HG02943 (cell line): Measurements from ENCODE around the gene LINGO1.

Experiments
- ATAC-seq: cut with Tn5 transposase; IDR thresholded peaks from one replicate; pipeline ENCODE4 v1.9.1; 2021; ENCODE audit warnings: mild to moderate bottlenecking, low read depth, moderate library complexity; ENCODE audit not compliant: unreplicated experiment

LINGO1 gene

GRCh38 chr15:77598644-77599043 lies 34.1 kb downstream of the LINGO1 start:
- no peak for ATAC-seq

GRCh38 chr15:77597804-77598453 lies 34.8 kb downstream of the LINGO1 start:
- ATAC-seq = no peak

- no peak for ATAC-seq
Observed at GRCh38 chr15:77596821-77597803, 35.6 kb downstream of the LINGO1 start.

GRCh38 chr15:77595231-77595630 lies 37.5 kb downstream of the LINGO1 start:
- no peak for ATAC-seq

- no peak for ATAC-seq
Observed at GRCh38 chr15:77592758-77593157, 40.0 kb downstream of the LINGO1 start.

- no peak for ATAC-seq
Observed at GRCh38 chr15:77591968-77592613, 40.6 kb downstream of the LINGO1 start.

GRCh38 chr15:77589839-77590238 lies 42.9 kb downstream of the LINGO1 start:
- ATAC-seq = no peak

GRCh38 chr15:77588126-77588525 lies 44.6 kb downstream of the LINGO1 start:
- ATAC-seq = no peak

- ATAC-seq = no peak
Observed at GRCh38 chr15:77584691-77585090, 48.0 kb downstream of the LINGO1 start.

- ATAC-seq = no peak
Observed at GRCh38 chr15:77584201-77584600, 48.5 kb downstream of the LINGO1 start.

- no peak for ATAC-seq
Observed at GRCh38 chr15:77582763-77583162, 49.9 kb downstream of the LINGO1 start.

GRCh38 chr15:77581896-77582569 lies 50.7 kb downstream of the LINGO1 start:
- ATAC-seq = no peak

- ATAC-seq = no peak
Observed at GRCh38 chr15:77580996-77581682, 51.6 kb downstream of the LINGO1 start.

- no peak for ATAC-seq
Observed at GRCh38 chr15:77579498-77580188, 53.1 kb downstream of the LINGO1 start.

GRCh38 chr15:77578641-77579372 lies 53.9 kb downstream of the LINGO1 start:
- no peak for ATAC-seq

- no peak for ATAC-seq
Observed at GRCh38 chr15:77577366-77577950, 55.3 kb downstream of the LINGO1 start.

- ATAC-seq = no peak
Observed at GRCh38 chr15:77576538-77576937, 56.2 kb downstream of the LINGO1 start.

GRCh38 chr15:77575203-77575934 lies 57.3 kb downstream of the LINGO1 start:
- no peak for ATAC-seq
